LNCAP (cell line): ENCODE results near the gene RGL1.

Experiments
- CTCF ChIP-seq: fragments of 450-650 bp; IDR thresholded peaks from 2 replicates; pipeline ENCODE4 v1.5.1; 2017; ENCODE audit warnings: mild to moderate bottlenecking

The RGL1 gene

GRCh38 chr1:183841950-183842794 lies 37.3 kb downstream of the RGL1 start:
- no peak for TF ChIP-seq CTCF

GRCh38 chr1:183842795-183843144 lies 37.9 kb downstream of the RGL1 start:
- no peak for TF ChIP-seq CTCF

GRCh38 chr1:183844806-183845205 lies 39.9 kb downstream of the RGL1 start:
- no peak for TF ChIP-seq CTCF

- no peak for TF ChIP-seq CTCF
Measured at GRCh38 chr1:183845681-183846080, 40.8 kb downstream of the RGL1 start.

GRCh38 chr1:183847641-183848040 lies 42.7 kb downstream of the RGL1 start:
- no peak for TF ChIP-seq CTCF

- TF ChIP-seq CTCF, result no peak
Measured at GRCh38 chr1:183850852-183851251, 45.9 kb downstream of the RGL1 start.

GRCh38 chr1:183859119-183859518 lies 54.2 kb downstream of the RGL1 start:
- TF ChIP-seq CTCF, result no peak

GRCh38 chr1:183859831-183860230 lies 54.9 kb downstream of the RGL1 start:
- no peak for TF ChIP-seq CTCF
